A673 (cell line): ENCODE measurements around the gene WSCD2.

Source experiments
- CTCF ChIP-seq: fragments of 300-800, 200-600 bp; sonication (generic); conservative IDR thresholded peaks from 2 replicates; pipeline ENCODE4 v1.5.1; 2017; ENCODE audit warnings: low read depth, mild to moderate bottlenecking, antibody characterized with exemption, low read length, moderate library complexity, mixed read lengths
- EZH2 ChIP-seq: fragments of 200-600 bp; sonication (generic); IDR thresholded peaks from 2 replicates; pipeline ENCODE4 v1.6.1; 2017; ENCODE audit warnings: borderline replicate concordance, low read depth, mild to moderate bottlenecking, mixed read lengths, antibody characterized with exemption, low read length; ENCODE audit not compliant: poor library complexity, severe bottlenecking

GRCh38 chr12:108268397-108268796, 139.3 kb downstream of the WSCD2 start:
- no peak for TF ChIP-seq CTCF
- TF ChIP-seq EZH2 = no peak
